Lower lobe of right lung (tissue), 2 donors: Measurements from ENCODE around the gene NUMB. TPM values are rescaled to one million over a fixed set of nuclear protein-coding genes. Genes with fewer than 3 reads are reported as not detected.

Experiments used
- ATAC-seq, 2 donors: fragments of 200-7000 bp; cut with Tn5 transposase; one replicate each; pipeline ENCODE4 v1.9.1; 2020 to 2022; ENCODE audit warnings: mild to moderate bottlenecking in 2 of 2, moderate library complexity in 2 of 2
- DNase-seq: peaks from one replicate; pipeline ENCODE4 v3.0.0-alpha.2; 2020
- H3K27ac ChIP-seq: fragments of 200-600 bp; one replicate; pipeline ENCODE4 v1.8.0; 2022
- H3K27me3 ChIP-seq: fragments of 200-600 bp; one replicate; pipeline ENCODE4 v1.8.0; 2022; ENCODE audit warnings: low read depth
- H3K36me3 ChIP-seq: fragments of 200-600 bp; one replicate; pipeline ENCODE4 v1.8.0; 2022; ENCODE audit warnings: mild to moderate bottlenecking
- H3K4me1 ChIP-seq: fragments of 200-600 bp; one replicate; pipeline ENCODE4 v1.8.0; 2022
- H3K4me3 ChIP-seq: fragments of 200-600 bp; one replicate; pipeline ENCODE4 v1.8.0; 2022; ENCODE audit warnings: mild to moderate bottlenecking
- H3K9me3 ChIP-seq: fragments of 200-600 bp; one replicate; pipeline ENCODE4 v1.8.0; 2022
- intact Hi-C: fragments of 100-400 bp; cut with DNase I; formaldehyde crosslinking; loops from one replicate; pipeline ENCODE4 v1.11.0; 2022
- total RNA-seq: library from RNA; stranded (reverse); fragmentation: NEBNext Ultra II Directional; extraction: Animal tissue kit (Norgen Biotek cat#: 25700); gene quantifications from one replicate; pipeline ENCODE4 v1.2.1, GENCODE V29; 2021
- TF ChIP-seq, protein P1 (sequence below): fragments of 200-600 bp; IDR thresholded peaks from one replicate; pipeline ENCODE4 v1.8.0; 2022; ENCODE audit warnings: antibody characterized with exemption, mild to moderate bottlenecking
- donor health status: DM: no; HTN: yes; CAD: no; lungs with severe emphysema.

The NUMB gene
- total RNA-seq, 1 donor from 2014 or later, result 126 TPM

DNA sequence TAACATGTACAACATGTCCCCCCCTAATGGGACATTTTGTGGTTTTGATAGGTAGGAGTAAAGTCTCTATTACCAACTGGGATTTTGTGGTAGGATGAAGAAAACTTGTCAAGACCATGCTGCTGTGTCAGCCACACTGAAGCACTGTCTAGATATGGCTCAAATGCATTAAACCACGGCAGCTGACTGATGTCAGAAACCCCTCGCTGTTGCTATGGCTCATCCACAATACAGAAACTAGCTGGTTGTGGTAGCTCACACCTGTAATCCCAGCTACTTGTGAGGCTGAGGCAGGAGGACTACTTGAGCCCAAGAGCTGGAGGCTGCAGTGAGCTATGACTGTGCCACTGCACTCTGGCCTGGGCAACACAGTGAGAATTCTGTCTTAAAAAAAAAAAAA lies 181.0 kb downstream of the NUMB start:
- no peak for ATAC-seq
- no peak overlapping the region for H3K27ac ChIP-seq
- no peak for DNase-seq
- TF ChIP-seq, protein P1, sequence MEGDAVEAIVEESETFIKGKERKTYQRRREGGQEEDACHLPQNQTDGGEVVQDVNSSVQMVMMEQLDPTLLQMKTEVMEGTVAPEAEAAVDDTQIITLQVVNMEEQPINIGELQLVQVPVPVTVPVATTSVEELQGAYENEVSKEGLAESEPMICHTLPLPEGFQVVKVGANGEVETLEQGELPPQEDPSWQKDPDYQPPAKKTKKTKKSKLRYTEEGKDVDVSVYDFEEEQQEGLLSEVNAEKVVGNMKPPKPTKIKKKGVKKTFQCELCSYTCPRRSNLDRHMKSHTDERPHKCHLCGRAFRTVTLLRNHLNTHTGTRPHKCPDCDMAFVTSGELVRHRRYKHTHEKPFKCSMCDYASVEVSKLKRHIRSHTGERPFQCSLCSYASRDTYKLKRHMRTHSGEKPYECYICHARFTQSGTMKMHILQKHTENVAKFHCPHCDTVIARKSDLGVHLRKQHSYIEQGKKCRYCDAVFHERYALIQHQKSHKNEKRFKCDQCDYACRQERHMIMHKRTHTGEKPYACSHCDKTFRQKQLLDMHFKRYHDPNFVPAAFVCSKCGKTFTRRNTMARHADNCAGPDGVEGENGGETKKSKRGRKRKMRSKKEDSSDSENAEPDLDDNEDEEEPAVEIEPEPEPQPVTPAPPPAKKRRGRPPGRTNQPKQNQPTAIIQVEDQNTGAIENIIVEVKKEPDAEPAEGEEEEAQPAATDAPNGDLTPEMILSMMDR, result no peak
- no peaks in the 10 kb centered on the region for H3K27me3 ChIP-seq
- H3K4me3 ChIP-seq, result no peak overlapping the region
- H3K9me3 ChIP-seq, result no peaks in the 10 kb centered on the region
- no peaks in the 10 kb centered on the region for H3K4me1 ChIP-seq
- intact Hi-C loops, result no loop called here
- peaks cover 96% of the 10 kb centered on the region for H3K36me3 ChIP-seq

DNA sequence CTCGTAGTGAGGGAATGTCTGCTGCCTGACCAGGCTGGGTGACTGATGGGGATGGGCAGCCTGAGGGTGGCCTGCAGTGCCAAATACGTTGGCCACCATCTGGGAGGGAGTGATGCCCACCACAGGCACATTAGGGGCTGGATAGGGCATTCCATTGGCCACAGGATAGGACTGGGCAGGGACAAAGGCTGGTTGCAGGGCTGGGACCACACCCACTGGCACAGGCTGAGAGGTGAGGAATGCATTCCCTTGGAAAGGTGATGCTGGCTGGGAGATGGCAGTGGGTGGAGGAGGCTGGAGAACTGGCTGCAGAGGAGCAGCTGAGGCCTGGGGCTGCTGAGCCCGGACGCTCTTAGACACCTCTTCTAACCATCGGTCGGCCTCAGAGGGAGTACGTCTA lies 181.5 kb downstream of the NUMB start:
- intact Hi-C loops, result no loop called here
- Histone ChIP-seq H3K27me3 (no peaks in the 10 kb centered on the region), H3K36me3 (peaks cover 95% of the 10 kb centered on the region), H3K4me1 (no peaks in the 10 kb centered on the region), H3K4me3 (no peak overlapping the region), H3K27ac (no peak overlapping the region), H3K9me3 (no peaks in the 10 kb centered on the region)
- DNase-seq (no peak), ATAC-seq (peak in 1 of 2 donors; percentile 32)
- TF ChIP-seq, protein P1, result no peak

DNA sequence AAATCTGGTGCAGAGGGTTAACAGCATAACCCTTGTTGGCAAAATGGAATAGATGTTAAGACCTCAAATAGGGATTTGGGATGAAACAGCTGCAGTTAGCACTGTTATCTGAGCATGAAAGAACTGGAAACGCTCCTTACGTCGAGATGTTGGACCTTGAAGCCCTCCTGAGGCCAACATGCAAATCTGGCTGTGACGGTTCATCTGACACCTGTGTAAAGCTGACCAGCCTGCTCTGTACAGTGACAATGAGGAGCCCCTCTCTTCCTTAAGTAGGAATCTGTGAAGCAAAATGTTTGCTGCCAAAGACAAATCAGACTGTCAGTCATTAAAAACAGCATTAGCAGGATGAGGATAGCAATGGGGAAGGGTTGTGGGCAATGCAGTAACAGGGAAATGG lies 184.5 kb downstream of the NUMB start:
- DNase-seq, result no peak
- TF ChIP-seq, protein P1, result no peak
- Histone ChIP-seq H3K4me3 (no peak overlapping the region), H3K27me3 (no peaks in the 10 kb centered on the region), H3K4me1 (peaks cover 14% of the 10 kb centered on the region), H3K36me3 (peaks cover 66% of the 10 kb centered on the region), H3K27ac (no peak overlapping the region), H3K9me3 (no peaks in the 10 kb centered on the region)
- ATAC-seq, result no peak
- intact Hi-C loops, result no loop called here

DNA sequence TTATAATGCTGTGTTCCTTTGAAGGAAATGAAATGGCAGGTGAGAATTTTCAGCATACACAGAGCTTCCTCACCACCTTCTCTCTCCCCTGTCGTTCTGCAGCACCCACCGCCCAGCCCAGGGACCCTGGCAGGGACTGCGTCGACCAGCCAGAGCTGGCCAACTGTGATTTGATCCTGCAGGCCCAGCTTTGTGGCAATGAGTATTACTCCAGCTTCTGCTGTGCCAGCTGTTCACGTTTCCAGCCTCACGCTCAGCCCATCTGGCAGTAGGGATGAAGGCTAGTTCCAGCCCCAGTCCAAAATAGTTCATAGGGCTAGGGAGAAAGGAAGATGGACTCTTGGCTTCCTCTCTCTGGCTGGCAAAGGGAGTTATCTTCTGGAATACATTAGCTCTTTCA lies 186.0 kb downstream of the NUMB start:
- Histone ChIP-seq H3K27ac (no peak overlapping the region), H3K4me3 (no peak overlapping the region), H3K4me1 (peaks cover 14% of the 10 kb centered on the region), H3K27me3 (no peaks in the 10 kb centered on the region), H3K36me3 (peaks cover 53% of the 10 kb centered on the region), H3K9me3 (no peaks in the 10 kb centered on the region)
- DNase-seq (no peak), ATAC-seq (no peak)
- TF ChIP-seq, protein P1, result no peak
- intact Hi-C loops, result no loop called here

DNA sequence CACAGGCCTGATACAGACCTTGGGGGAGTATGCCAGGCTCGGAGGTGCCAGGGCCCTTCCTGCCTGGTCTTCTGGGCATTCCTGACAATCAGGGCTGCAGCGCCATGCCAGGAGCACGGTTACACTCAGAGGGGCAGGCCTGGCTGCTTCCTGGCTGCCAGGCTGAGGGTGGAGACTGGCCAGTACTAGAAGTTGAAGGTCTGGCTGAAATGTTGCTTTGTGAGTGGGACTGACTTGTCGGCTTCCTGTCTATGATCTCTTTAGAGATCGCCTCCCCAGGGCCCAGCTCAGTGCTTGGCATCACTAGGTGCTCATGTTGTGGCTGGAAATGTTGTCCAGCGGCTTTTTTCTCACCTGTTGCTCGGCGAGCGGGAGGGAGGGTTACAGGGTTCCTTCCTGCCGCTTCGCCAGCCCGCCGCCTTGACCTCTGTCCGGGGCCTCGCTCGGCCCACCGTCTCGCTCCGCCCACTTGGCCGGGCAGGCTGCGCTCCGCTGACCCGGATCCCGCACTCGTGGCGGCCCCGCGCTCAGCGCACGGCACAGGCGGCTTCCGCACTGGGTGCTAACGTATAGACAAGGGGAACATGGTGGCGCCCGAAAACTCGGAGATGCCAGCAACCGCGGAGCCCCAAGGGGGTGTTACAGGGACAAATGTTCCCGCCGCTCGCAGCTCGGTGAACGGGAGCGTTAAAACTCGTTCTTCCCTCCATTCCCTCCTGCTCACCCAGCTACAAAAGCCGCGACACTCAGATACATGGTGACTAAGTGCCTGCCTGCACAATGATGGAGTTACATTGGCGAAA lies 188.4 kb downstream of the NUMB start:
- DNase-seq, result peak; percentile 77
- peak overlapping the region; percentile 53 for H3K27ac ChIP-seq
- peak; percentile 80 to 89 for ATAC-seq
- TF ChIP-seq, protein P1, result no peak
- peaks cover 28% of the 10 kb centered on the region for H3K36me3 ChIP-seq
- peak overlapping the region; percentile 52 for H3K4me3 ChIP-seq
- peaks cover 14% of the 10 kb centered on the region for H3K4me1 ChIP-seq
- H3K9me3 ChIP-seq, result no peaks in the 10 kb centered on the region
- no peaks in the 10 kb centered on the region for H3K27me3 ChIP-seq
- intact Hi-C loops, result no loop called here
